Uterus (tissue), 4 donors: Measurements from ENCODE around the gene IPO11. TPM values are rescaled to one million over a fixed set of nuclear protein-coding genes. Genes with fewer than 3 reads are reported as not detected.

Experiments
- DNase-seq, 2 donors: peaks; one replicate each; pipeline ENCODE4 v3.0.0-alpha.2; 2019 to 2020
- H3K27ac ChIP-seq, 2 donors: fragments of 200-600 bp; sonication (generic); 1 replicate in 1 of 2; 2 replicates in 1 of 2; pipeline ENCODE4 v1.5.1; 2016 to 2018
- H3K27me3 ChIP-seq, 2 donors: fragments of 200-600 bp; sonication (generic); one replicate each; pipeline ENCODE4 v1.5.1; 2018 to 2019; ENCODE audit warnings: control low read depth in 1 of 2
- H3K36me3 ChIP-seq, 2 donors: fragments of 200-600 bp; sonication (generic); one replicate each; pipeline ENCODE4 v1.5.1; 2019; ENCODE audit warnings: control low read depth in 1 of 2
- H3K4me1 ChIP-seq, 2 donors: fragments of 200-600 bp; sonication (generic); one replicate each; pipeline ENCODE4 v1.5.1; 2018 to 2019; ENCODE audit warnings: control low read depth in 1 of 2
- H3K4me3 ChIP-seq, 2 donors: fragments of 200-600 bp; sonication (generic); 1 replicate in 1 of 2; 2 replicates in 1 of 2; pipeline ENCODE4 v1.5.1; 2018 to 2019; ENCODE audit warnings: mild to moderate bottlenecking in 1 of 2
- H3K9me3 ChIP-seq, 2 donors: fragments of 200-600 bp; sonication (generic); one replicate each; pipeline ENCODE4 v1.5.1; 2019; ENCODE audit warnings: control low read depth in 1 of 2
- CTCF ChIP-seq, 4 experiments: fragments of 200-600 bp in 2 of 4; fragments of 450-650 bp in 2 of 4; sonication (generic) in 2 of 4; IDR thresholded peaks; one replicate each; pipeline ENCODE4 v1.5.1; 2016 to 2019; ENCODE audit warnings: antibody characterized with exemption in 4 of 4, mild to moderate bottlenecking in 2 of 4, moderate library complexity in 1 of 4
- POLR2A ChIP-seq, 2 donors: fragments of 450-650 bp; IDR thresholded peaks; one replicate each; pipeline ENCODE4 v1.6.1; 2016; ENCODE audit warnings: antibody characterized with exemption in 2 of 2, mild to moderate bottlenecking in 1 of 2, moderate library complexity in 1 of 2
- intact Hi-C: fragments of 100-400 bp; cut with DNase I; formaldehyde crosslinking; loops from one replicate; pipeline ENCODE4 v1.15.1; 2023; ENCODE audit warnings: low total_unique reads
- total RNA-seq, 4 donors: library from RNA; depleted of rRNA in 3 of 4; stranded (reverse); fragments of >200 nt in 3 of 4; gene quantifications; one replicate each; pipeline versions ENCODE4 v1.1.0 to v1.2.4, GENCODE V29; 2014 to 2023
- donor health status: DM: yes; HTN: yes; CAD: no.

Gene IPO11
- total RNA-seq, 4 donors from 2014 or later = 20.0 to 62.0 (median 45.3) TPM

- no peaks in the 10 kb centered on the region for H3K36me3 ChIP-seq
- no peak for DNase-seq
- H3K4me3 ChIP-seq = no peak overlapping the region
- no peaks in the 10 kb centered on the region for H3K9me3 ChIP-seq
- peak overlapping the region in 1 of 2 donors; percentile 57 for H3K27ac ChIP-seq
- H3K4me1 ChIP-seq = no peaks in the 10 kb centered on the region
- intact Hi-C loops = no loop called here
- no peaks in the 10 kb centered on the region for H3K27me3 ChIP-seq
- no peak for TF ChIP-seq POLR2A (IDR thresholded peaks at IDR 0.05)
These were observed 169.5 kb downstream of the IPO11 start for GRCh38 chr5:62581836-62582597.

- no peak for TF ChIP-seq CTCF (IDR thresholded peaks at IDR 0.05)
- TF ChIP-seq POLR2A (IDR thresholded peaks at IDR 0.05) = no peak
- Histone ChIP-seq H3K9me3 (no peaks in the 10 kb centered on the region), H3K27ac (no peak overlapping the region), H3K4me3 (no peak overlapping the region), H3K27me3 (no peaks in the 10 kb centered on the region), H3K4me1 (no peaks in the 10 kb centered on the region), H3K36me3 (no peaks in the 10 kb centered on the region)
- DNase-seq = no peak
- intact Hi-C loops = no loop called here
These were observed 171.8 kb downstream of the IPO11 start for GRCh38 chr5:62584391-62584790.

GRCh38 chr5:62585306-62585705 is 172.7 kb downstream of the IPO11 start:
- DNase-seq = no peak
- no peaks in the 10 kb centered on the region for H3K27me3 ChIP-seq
- H3K27ac ChIP-seq = no peak overlapping the region
- H3K4me1 ChIP-seq = no peaks in the 10 kb centered on the region
- H3K4me3 ChIP-seq = no peak overlapping the region
- TF ChIP-seq CTCF (IDR thresholded peaks at IDR 0.05) = no peak
- no peak for TF ChIP-seq POLR2A (IDR thresholded peaks at IDR 0.05)
- H3K9me3 ChIP-seq = no peaks in the 10 kb centered on the region
- intact Hi-C loops = no loop called here
- no peaks in the 10 kb centered on the region for H3K36me3 ChIP-seq

- H3K4me1 ChIP-seq = no peaks in the 10 kb centered on the region
- DNase-seq = no peak
- TF ChIP-seq POLR2A (IDR thresholded peaks at IDR 0.05) = no peak
- no peak for TF ChIP-seq CTCF (IDR thresholded peaks at IDR 0.05)
- no peak overlapping the region for H3K4me3 ChIP-seq
- H3K27me3 ChIP-seq = no peaks in the 10 kb centered on the region
- H3K36me3 ChIP-seq = no peaks in the 10 kb centered on the region
- intact Hi-C loops = no loop called here
- no peak overlapping the region for H3K27ac ChIP-seq
- no peaks in the 10 kb centered on the region for H3K9me3 ChIP-seq
These were observed 173.2 kb downstream of the IPO11 start for GRCh38 chr5:62585751-62586150.

GRCh38 chr5:62587737-62588136 is 175.2 kb downstream of the IPO11 start:
- Histone ChIP-seq H3K4me3 (no peak overlapping the region), H3K27me3 (no peaks in the 10 kb centered on the region), H3K36me3 (no peaks in the 10 kb centered on the region), H3K9me3 (no peaks in the 10 kb centered on the region), H3K27ac (no peak overlapping the region), H3K4me1 (no peaks in the 10 kb centered on the region)
- no peak for TF ChIP-seq POLR2A (IDR thresholded peaks at IDR 0.05)
- TF ChIP-seq CTCF (IDR thresholded peaks at IDR 0.05) = no peak
- DNase-seq = no peak
- intact Hi-C loops = no loop called here
